Body of pancreas (tissue), 4 donors: Measurements from ENCODE around the gene MYBBP1A. TPM values are rescaled to one million over a fixed set of nuclear protein-coding genes. Genes with fewer than 3 reads are reported as not detected.

Experiments
- ATAC-seq: fragments of 150-250 bp; one replicate; pipeline ENCODE4 v1.9.1; 2016
- DNase-seq, 4 donors: peaks; one replicate each; pipeline ENCODE4 v3.0.0-alpha.2; 2019
- H3K27ac ChIP-seq, 4 donors: fragments of 200-600 bp; sonication (generic); 1 replicate in 3 of 4; 2 replicates in 1 of 4; pipeline versions ENCODE4 v1.5.1 to v1.6.1; 2016 to 2019; ENCODE audit warnings: mild to moderate bottlenecking in 1 of 4, mixed read lengths in 1 of 4, moderate library complexity in 1 of 4
- H3K27me3 ChIP-seq, 2 donors: fragments of 200-600 bp; sonication (generic); one replicate each; pipeline ENCODE4 v1.6.0; 2016; ENCODE audit warnings: mild to moderate bottlenecking in 1 of 2
- H3K36me3 ChIP-seq, 2 donors: fragments of 200-600 bp; sonication (generic); replicated peaks in 1 of 2; 2 replicates each; pipeline ENCODE4 v1.5.1; 2016; ENCODE audit warnings: low read depth in 2 of 2; ENCODE audit not compliant: insufficient read depth in 1 of 2
- H3K4me1 ChIP-seq: fragments of 200-600 bp; sonication (generic); one replicate; pipeline ENCODE4 v1.6.0; 2016
- H3K4me3 ChIP-seq, 2 donors: fragments of 200-600 bp; sonication (generic); 1 replicate in 1 of 2; 2 replicates in 1 of 2; pipeline ENCODE4 v1.5.1; 2016 to 2019
- H3K9me3 ChIP-seq, 3 donors: fragments of 200-600 bp; sonication (generic); 1 replicate in 2 of 3; 2 replicates in 1 of 3; pipeline ENCODE4 v1.5.1; 2016
- POLR2A ChIP-seq, 3 donors: fragments of 450-650 bp; IDR thresholded peaks; one replicate each; pipeline ENCODE4 v1.6.1; 2016; ENCODE audit warnings: antibody characterized with exemption in 3 of 3, mild to moderate bottlenecking in 2 of 3
- WGBS, 2 donors: methylation state at CpG; one replicate each; pipeline ENCODE4 v1.1.5; 2017; 5-methylcytosine and 5-hydroxymethylcytosine counted together
- intact Hi-C: fragments of 100-400 bp; cut with DNase I; formaldehyde crosslinking; loops from one replicate; pipeline ENCODE4 v1.15.1; 2023
- total RNA-seq, 2 donors: library from RNA; depleted of rRNA; stranded (reverse); fragments of >200 nt; gene quantifications; one replicate each; pipeline ENCODE4 v1.1.0, GENCODE V29; 2016
- TF ChIP-seq, protein P1 (sequence below), 7 experiments: fragments of 450-650 bp in 4 of 7; fragments of 200-600 bp in 3 of 7; sonication (generic) in 3 of 7; IDR thresholded peaks; one replicate each; pipeline ENCODE4 v1.5.1; 2016 to 2019; ENCODE audit warnings: antibody characterized with exemption in 7 of 7

MYBBP1A gene
- total RNA-seq, 2 donors from 2014 or later: 37.9 to 105 TPM

DNA sequence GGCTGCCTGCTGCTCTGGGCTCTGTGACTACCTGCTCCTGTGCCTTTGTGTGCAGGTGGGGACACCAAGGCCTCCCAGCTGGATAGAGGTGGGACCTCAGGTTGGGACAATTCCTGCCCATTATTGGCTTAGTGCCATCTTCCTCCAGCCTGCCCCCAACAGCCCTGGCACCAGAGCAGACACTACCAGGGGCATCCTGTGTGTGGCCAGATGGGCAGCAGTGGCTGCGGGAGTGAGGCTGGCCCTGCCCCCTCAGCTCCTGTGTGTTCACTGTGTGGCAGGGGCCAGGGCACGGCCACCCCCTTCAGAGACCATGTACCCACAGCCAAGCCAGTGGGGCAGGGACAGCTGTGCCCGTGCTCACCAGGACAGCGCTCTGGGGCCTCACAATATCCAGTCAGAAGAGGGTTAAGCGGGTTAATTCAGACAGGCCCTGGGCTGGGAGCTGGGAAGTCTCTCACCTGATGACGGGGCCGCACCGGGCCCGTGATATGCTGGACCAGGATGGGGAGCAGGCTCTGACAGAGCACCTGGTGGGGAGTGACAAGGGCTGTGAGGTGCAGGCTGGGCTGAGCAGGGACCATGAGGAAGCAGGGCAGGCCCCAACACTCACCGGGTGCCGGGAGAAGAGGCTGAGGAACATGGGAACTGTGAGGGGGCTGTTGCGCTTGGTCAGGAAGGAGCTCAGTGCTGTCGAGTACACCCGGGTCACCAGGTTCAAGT lies 13.0 kb downstream of the MYBBP1A start:
- WGBS, 2 donors: 89 to 90% methylated on average over 8 to 14 of the region's 14 CpGs
- no peaks in the 10 kb centered on the region for H3K27me3 ChIP-seq
- no peak overlapping the region for H3K4me3 ChIP-seq
- H3K4me1 ChIP-seq: no peaks in the 10 kb centered on the region
- no peak for ATAC-seq
- peak overlapping the region in 1 of 4 donors; percentile 40 for H3K27ac ChIP-seq
- peak in 1 of 4 donors; percentile 15 for DNase-seq
- intact Hi-C loops: no loop called here
- TF ChIP-seq, protein P1, sequence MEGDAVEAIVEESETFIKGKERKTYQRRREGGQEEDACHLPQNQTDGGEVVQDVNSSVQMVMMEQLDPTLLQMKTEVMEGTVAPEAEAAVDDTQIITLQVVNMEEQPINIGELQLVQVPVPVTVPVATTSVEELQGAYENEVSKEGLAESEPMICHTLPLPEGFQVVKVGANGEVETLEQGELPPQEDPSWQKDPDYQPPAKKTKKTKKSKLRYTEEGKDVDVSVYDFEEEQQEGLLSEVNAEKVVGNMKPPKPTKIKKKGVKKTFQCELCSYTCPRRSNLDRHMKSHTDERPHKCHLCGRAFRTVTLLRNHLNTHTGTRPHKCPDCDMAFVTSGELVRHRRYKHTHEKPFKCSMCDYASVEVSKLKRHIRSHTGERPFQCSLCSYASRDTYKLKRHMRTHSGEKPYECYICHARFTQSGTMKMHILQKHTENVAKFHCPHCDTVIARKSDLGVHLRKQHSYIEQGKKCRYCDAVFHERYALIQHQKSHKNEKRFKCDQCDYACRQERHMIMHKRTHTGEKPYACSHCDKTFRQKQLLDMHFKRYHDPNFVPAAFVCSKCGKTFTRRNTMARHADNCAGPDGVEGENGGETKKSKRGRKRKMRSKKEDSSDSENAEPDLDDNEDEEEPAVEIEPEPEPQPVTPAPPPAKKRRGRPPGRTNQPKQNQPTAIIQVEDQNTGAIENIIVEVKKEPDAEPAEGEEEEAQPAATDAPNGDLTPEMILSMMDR (IDR thresholded peaks at IDR 0.05): no peak
- TF ChIP-seq POLR2A (IDR thresholded peaks at IDR 0.05): no peak
- no peaks in the 10 kb centered on the region for H3K9me3 ChIP-seq
- H3K36me3 ChIP-seq: peaks cover 19 to 24% of the 10 kb centered on the region in 2 donors

- H3K4me3 ChIP-seq: no peak overlapping the region
- no peak for ATAC-seq
- peak overlapping the region in 3 of 4 donors; percentile 21 to 46 (median 40) for H3K27ac ChIP-seq
- no peak for TF ChIP-seq POLR2A (IDR thresholded peaks at IDR 0.05)
- TF ChIP-seq, protein P1 (IDR thresholded peaks at IDR 0.05): peak in 1 of 7 experiments; percentile 13
- whole genome bisulfite sequencing, 2 donors: 76 to 83% methylated on average over 12 to 28 of the region's 29 CpGs
- H3K4me1 ChIP-seq: no peaks in the 10 kb centered on the region
- peak in 1 of 4 donors; percentile 15 for DNase-seq
- intact Hi-C loops: no loop called here
- H3K27me3 ChIP-seq: no peaks in the 10 kb centered on the region
- H3K9me3 ChIP-seq: no peaks in the 10 kb centered on the region
- H3K36me3 ChIP-seq: peaks cover 19 to 22% of the 10 kb centered on the region in 2 donors
These were observed 13.7 kb downstream of the MYBBP1A start for GRCh38 chr17:4541328-4542002.

GRCh38 chr17:4540687-4541327 lies 14.4 kb downstream of the MYBBP1A start:
- H3K4me3 ChIP-seq: no peak overlapping the region
- ATAC-seq (no peak), DNase-seq (peak in 1 of 4 donors; percentile 30)
- no peaks in the 10 kb centered on the region for H3K9me3 ChIP-seq
- TF ChIP-seq POLR2A (IDR thresholded peaks at IDR 0.05): no peak
- TF ChIP-seq, protein P1 (IDR thresholded peaks at IDR 0.05): no peak
- H3K27ac ChIP-seq: peak overlapping the region in 3 of 4 donors; percentile 21 to 46 (median 40)
- H3K4me1 ChIP-seq: no peaks in the 10 kb centered on the region
- peaks cover 19 to 22% of the 10 kb centered on the region in 2 donors for H3K36me3 ChIP-seq
- WGBS, 2 donors: 60 to 83% methylated on average over 12 to 15 of the region's 15 CpGs
- H3K27me3 ChIP-seq: no peaks in the 10 kb centered on the region
- intact Hi-C loops: no loop called here

- intact Hi-C loops: no loop called here
- H3K27ac ChIP-seq: peak overlapping the region in 3 of 4 donors; percentile 21 to 46 (median 40)
- H3K27me3 ChIP-seq: no peaks in the 10 kb centered on the region
- 64 to 83% methylated on average over 5 to 14 of the region's 14 CpGs for WGBS, 2 donors
- H3K4me3 ChIP-seq: no peak overlapping the region
- TF ChIP-seq POLR2A (IDR thresholded peaks at IDR 0.05): no peak
- TF ChIP-seq, protein P1 (IDR thresholded peaks at IDR 0.05): peak in 2 of 7 experiments; percentile 15 to 31
- ATAC-seq (no peak), DNase-seq (peak in 1 of 4 donors; percentile 15)
- H3K9me3 ChIP-seq: no peaks in the 10 kb centered on the region
- H3K36me3 ChIP-seq: peaks cover 19 to 22% of the 10 kb centered on the region in 2 donors
- H3K4me1 ChIP-seq: no peaks in the 10 kb centered on the region
These were observed 14.9 kb downstream of the MYBBP1A start for GRCh38 chr17:4540224-4540651.
